ENCODE data around the gene C3. TPM values are rescaled to one million over a fixed set of nuclear protein-coding genes. Genes with fewer than 3 reads are reported as not detected.

C3 gene
- total RNA-seq, 1 donor from 2014 or later: 1.5 TPM

DNA sequence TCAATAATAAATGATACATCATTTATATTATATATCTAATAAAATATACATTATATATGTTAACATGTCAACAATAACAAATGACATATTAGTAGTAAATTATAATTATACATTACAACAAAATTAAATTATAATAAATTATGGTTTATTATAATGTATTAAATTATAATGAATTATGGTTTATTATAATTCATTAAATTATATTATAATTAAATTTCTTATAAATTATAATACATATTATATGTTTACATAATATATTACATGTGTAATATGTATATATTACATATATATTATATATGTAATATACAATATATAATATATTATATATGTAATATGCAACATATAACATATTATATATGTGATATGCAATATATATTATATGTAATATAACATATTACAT, 20.5 kb downstream of the C3 start:
- Mint-ChIP-seq H3K4me3 (no peak overlapping the region), H3K9me3 (peaks cover 2% of the 10 kb centered on the region)

DNA sequence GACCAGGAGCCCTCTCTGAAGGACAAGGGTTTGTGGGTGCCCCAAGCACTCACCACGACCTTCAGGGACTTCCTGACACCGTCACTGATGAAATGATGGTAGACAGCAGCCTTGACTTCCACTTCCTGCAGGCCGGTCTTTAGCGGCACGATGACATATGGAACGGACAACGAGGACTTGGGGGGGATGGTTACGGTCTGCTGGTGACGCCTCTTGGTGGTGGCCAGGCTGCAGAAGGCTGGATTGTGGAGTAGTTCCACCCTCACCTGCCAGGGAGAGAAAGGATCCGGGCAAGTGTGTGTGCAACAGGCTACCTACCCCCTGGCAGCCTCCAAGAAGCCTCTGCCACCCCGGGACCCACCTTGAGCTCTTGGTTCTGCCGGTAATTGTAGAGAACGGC, 23.2 kb downstream of the C3 start:
- Mint-ChIP-seq H3K27ac (no peak overlapping the region), H3K4me1 (no peaks in the 10 kb centered on the region), H3K27me3 (ENCODE audit: insufficient read depth, low read depth) (peaks cover 2% of the 10 kb centered on the region), H3K36me3 (no peaks in the 10 kb centered on the region), H3K9me3 (peaks cover 5% of the 10 kb centered on the region), H3K4me3 (no peak overlapping the region)
- Histone ChIP-seq H3K9me3 (ENCODE audit: low read depth) (no peaks in the 10 kb centered on the region), H3K27me3 (no peaks in the 10 kb centered on the region), H3F3A (ENCODE audit: low read depth) (no peaks in the 10 kb centered on the region), H3K4me2 (no peak overlapping the region), H3K27ac (no peak overlapping the region), H2AFZ (replicated peaks) (no peak overlapping the region), H3K9ac (no peak overlapping the region), H3K4me3 (no peak overlapping the region), H3K4me1 (no peaks in the 10 kb centered on the region), H3K79me2 (ENCODE audit: low read depth) (no peaks in the 10 kb centered on the region), H4K20me1 (ENCODE audit: low read depth) (no peaks in the 10 kb centered on the region), H3K36me3 (no peaks in the 10 kb centered on the region)
- DNase-seq (ENCODE audit: low spot score): no peak
- no peak for TF ChIP-seq EZH2 (IDR thresholded peaks at IDR 0.05)
- TF ChIP-seq EZH2phosphoT487 (IDR thresholded peaks at IDR 0.05): no peak

More for the DNA sequence above, 20.5 kb downstream of the C3 start:
- no peak overlapping the region for H3K4me2 ChIP-seq
- no peaks in the 10 kb centered on the region for H3F3A ChIP-seq (ENCODE audit: low read depth)
- DNase-seq (ENCODE audit: low spot score): no peak
- H3K36me3 ChIP-seq: no peaks in the 10 kb centered on the region
- peaks cover 2% of the 10 kb centered on the region for H3K27me3 Mint-ChIP-seq (ENCODE audit: insufficient read depth, low read depth)
- H3K4me1 ChIP-seq: no peaks in the 10 kb centered on the region
- no peak overlapping the region for H3K27ac ChIP-seq
- no peaks in the 10 kb centered on the region for H3K9me3 ChIP-seq (ENCODE audit: low read depth)
- no peak overlapping the region for H3K27ac Mint-ChIP-seq
- no peak overlapping the region for H2AFZ ChIP-seq (replicated peaks)
- H3K79me2 ChIP-seq (ENCODE audit: low read depth): no peaks in the 10 kb centered on the region
- H4K20me1 ChIP-seq (ENCODE audit: low read depth): no peaks in the 10 kb centered on the region
- H3K9ac ChIP-seq: no peak overlapping the region
- H3K27me3 ChIP-seq: no peaks in the 10 kb centered on the region
- no peak overlapping the region for H3K4me3 ChIP-seq
- no peaks in the 10 kb centered on the region for H3K4me1 Mint-ChIP-seq
- H3K36me3 Mint-ChIP-seq: no peaks in the 10 kb centered on the region
- TF ChIP-seq, protein P1, sequence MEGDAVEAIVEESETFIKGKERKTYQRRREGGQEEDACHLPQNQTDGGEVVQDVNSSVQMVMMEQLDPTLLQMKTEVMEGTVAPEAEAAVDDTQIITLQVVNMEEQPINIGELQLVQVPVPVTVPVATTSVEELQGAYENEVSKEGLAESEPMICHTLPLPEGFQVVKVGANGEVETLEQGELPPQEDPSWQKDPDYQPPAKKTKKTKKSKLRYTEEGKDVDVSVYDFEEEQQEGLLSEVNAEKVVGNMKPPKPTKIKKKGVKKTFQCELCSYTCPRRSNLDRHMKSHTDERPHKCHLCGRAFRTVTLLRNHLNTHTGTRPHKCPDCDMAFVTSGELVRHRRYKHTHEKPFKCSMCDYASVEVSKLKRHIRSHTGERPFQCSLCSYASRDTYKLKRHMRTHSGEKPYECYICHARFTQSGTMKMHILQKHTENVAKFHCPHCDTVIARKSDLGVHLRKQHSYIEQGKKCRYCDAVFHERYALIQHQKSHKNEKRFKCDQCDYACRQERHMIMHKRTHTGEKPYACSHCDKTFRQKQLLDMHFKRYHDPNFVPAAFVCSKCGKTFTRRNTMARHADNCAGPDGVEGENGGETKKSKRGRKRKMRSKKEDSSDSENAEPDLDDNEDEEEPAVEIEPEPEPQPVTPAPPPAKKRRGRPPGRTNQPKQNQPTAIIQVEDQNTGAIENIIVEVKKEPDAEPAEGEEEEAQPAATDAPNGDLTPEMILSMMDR (IDR thresholded peaks at IDR 0.05): no peak
- no peak for TF ChIP-seq EZH2phosphoT487 (IDR thresholded peaks at IDR 0.05)
- TF ChIP-seq EZH2 (IDR thresholded peaks at IDR 0.05): no peak

DNA sequence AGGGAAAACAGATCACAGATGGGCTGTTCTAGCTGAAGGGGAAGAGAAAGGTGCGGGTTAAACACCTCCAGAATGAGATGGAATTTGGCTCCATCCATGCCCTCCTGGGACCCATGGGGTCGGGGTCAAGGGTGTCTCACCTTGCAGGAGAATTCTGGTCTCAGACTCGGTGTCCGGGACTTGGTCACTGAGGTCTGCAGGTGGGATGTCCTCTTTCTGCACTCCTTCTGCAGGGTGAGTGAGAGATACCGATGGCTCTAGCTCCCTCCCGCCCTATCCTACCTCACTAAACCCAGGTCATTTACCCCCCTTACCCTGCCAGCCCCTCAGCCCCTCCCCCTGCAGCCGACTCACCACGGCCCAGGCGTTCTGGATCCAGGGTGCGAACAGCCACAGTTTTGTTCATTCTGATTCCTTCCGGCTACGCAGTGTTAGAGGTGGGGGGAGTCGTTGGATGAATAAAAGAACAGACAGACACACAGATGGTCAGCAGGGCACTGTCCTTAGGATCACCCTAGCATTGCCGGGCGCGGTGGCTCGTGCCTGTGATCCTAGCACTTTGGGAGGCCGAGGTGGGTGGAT, 24.1 kb downstream of the C3 start:
- Histone ChIP-seq H4K20me1 (ENCODE audit: low read depth) (no peaks in the 10 kb centered on the region), H3K36me3 (no peaks in the 10 kb centered on the region), H2AFZ (replicated peaks) (no peak overlapping the region), H3K4me3 (no peak overlapping the region), H3F3A (ENCODE audit: low read depth) (no peaks in the 10 kb centered on the region), H3K9ac (no peak overlapping the region), H3K9me3 (ENCODE audit: low read depth) (no peaks in the 10 kb centered on the region), H3K4me1 (no peaks in the 10 kb centered on the region), H3K27me3 (no peaks in the 10 kb centered on the region), H3K79me2 (ENCODE audit: low read depth) (no peaks in the 10 kb centered on the region), H3K27ac (no peak overlapping the region), H3K4me2 (no peak overlapping the region)
- H3K4me1 Mint-ChIP-seq: no peaks in the 10 kb centered on the region
- H3K27ac Mint-ChIP-seq: no peak overlapping the region
- peaks cover 2% of the 10 kb centered on the region for H3K27me3 Mint-ChIP-seq (ENCODE audit: insufficient read depth, low read depth)
- no peak for DNase-seq (ENCODE audit: low spot score)
- TF ChIP-seq, protein P1 (IDR thresholded peaks at IDR 0.05): no peak
- H3K4me3 Mint-ChIP-seq: no peak overlapping the region
- no peaks in the 10 kb centered on the region for H3K36me3 Mint-ChIP-seq
- peaks cover 5% of the 10 kb centered on the region for H3K9me3 Mint-ChIP-seq

DNA sequence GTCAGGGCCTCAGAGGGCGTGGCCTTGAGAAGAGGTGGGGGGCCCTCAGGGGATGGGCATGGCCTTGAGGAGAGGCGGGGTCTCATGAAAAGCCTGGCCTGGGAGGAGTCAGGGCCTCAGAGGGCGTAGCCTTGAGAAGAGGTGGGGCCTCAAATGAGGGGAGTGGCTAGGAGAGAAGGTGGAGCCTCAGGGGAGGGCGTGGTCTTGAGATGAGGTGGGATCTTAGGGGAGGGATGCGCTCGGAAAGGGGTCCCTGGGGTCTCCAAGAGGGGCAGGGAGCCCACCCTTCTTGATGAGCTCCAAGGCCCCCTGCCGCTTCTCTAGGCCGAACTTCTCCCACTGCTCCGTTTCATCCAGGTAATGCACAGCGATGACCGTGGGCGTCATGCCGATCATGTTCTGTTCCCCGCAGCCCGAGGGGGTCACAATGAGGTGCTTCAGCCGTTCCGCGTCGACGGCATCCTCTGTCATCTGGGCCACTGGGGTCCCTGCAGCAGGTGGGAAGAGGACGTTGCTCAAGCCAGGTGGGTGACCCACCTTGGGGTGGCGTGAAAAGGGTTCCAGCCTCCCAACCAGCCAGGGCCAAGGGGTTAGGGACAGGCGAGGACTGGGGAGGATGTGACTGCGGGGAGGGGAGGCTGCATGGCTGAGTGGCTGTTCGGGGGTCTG, 26.2 kb downstream of the C3 start:
- Histone ChIP-seq H3F3A (ENCODE audit: low read depth) (no peaks in the 10 kb centered on the region), H3K27ac (no peak overlapping the region), H3K27me3 (no peaks in the 10 kb centered on the region), H3K79me2 (ENCODE audit: low read depth) (no peaks in the 10 kb centered on the region), H3K4me2 (no peak overlapping the region), H2AFZ (replicated peaks) (no peak overlapping the region), H3K4me3 (no peak overlapping the region), H3K4me1 (no peaks in the 10 kb centered on the region), H3K9me3 (ENCODE audit: low read depth) (no peaks in the 10 kb centered on the region), H3K9ac (no peak overlapping the region), H3K36me3 (no peaks in the 10 kb centered on the region), H4K20me1 (ENCODE audit: low read depth) (no peaks in the 10 kb centered on the region)
- DNase-seq (ENCODE audit: low spot score): no peak
- Mint-ChIP-seq H3K36me3 (no peaks in the 10 kb centered on the region), H3K27me3 (ENCODE audit: insufficient read depth, low read depth) (peaks cover 2% of the 10 kb centered on the region), H3K27ac (no peak overlapping the region), H3K4me3 (no peak overlapping the region), H3K9me3 (peaks cover 5% of the 10 kb centered on the region), H3K4me1 (no peaks in the 10 kb centered on the region)
- TF ChIP-seq, protein P1 (IDR thresholded peaks at IDR 0.05): no peak
- TF ChIP-seq EZH2 (IDR thresholded peaks at IDR 0.05): no peak
- TF ChIP-seq EZH2phosphoT487 (IDR thresholded peaks at IDR 0.05): no peak
